Amygdala (tissue), 56 donors: ENCODE data around the gene BCLAF3.

ENCODE experiments used
- DNase-seq, 56 donors: peaks; one replicate each; lab custom pipeline; 2025; lab: John Stamatoyannopoulos, UW

The BCLAF3 gene

GRCh38 chrX:19972984-19973383, 17.9 kb downstream of the BCLAF3 start:
- no peak for DNase-seq

GRCh38 chrX:19968276-19968675, 22.6 kb downstream of the BCLAF3 start:
- DNase-seq: peak in 2 of 56 donors; percentile 0

GRCh38 chrX:19966056-19966455, 24.8 kb downstream of the BCLAF3 start:
- DNase-seq: no peak

GRCh38 chrX:19964017-19964710, 26.7 kb downstream of the BCLAF3 start:
- DNase-seq: no peak

- no peak for DNase-seq
Observed at GRCh38 chrX:19960913-19961312, 29.9 kb downstream of the BCLAF3 start.

- no peak for DNase-seq
Observed at GRCh38 chrX:19958552-19959486, 32.0 kb downstream of the BCLAF3 start.

- DNase-seq: no peak
Observed at GRCh38 chrX:19956923-19957322, 33.9 kb downstream of the BCLAF3 start.

GRCh38 chrX:19956306-19956705, 34.6 kb downstream of the BCLAF3 start:
- DNase-seq: no peak

GRCh38 chrX:19955306-19955705, 35.6 kb downstream of the BCLAF3 start:
- DNase-seq: no peak

- no peak for DNase-seq
Observed at GRCh38 chrX:19954335-19955096, 36.3 kb downstream of the BCLAF3 start.

GRCh38 chrX:19953145-19953544, 37.7 kb downstream of the BCLAF3 start:
- no peak for DNase-seq

- no peak for DNase-seq
Observed at GRCh38 chrX:19949340-19949739, 41.5 kb downstream of the BCLAF3 start.

- DNase-seq: no peak
Observed at GRCh38 chrX:19947612-19948011, 43.2 kb downstream of the BCLAF3 start.
